NB4 (cell line): ENCODE measurements around the gene PRPH.

Experiments used
- DNase-seq: peaks from one replicate; pipeline ENCODE4 v3.0.0; 2010; ENCODE audit warnings: low read depth
- H3K4me3 ChIP-seq: one replicate; pipeline ENCODE4 v1.5.1; 2011; ENCODE audit warnings: mild to moderate bottlenecking, low read depth, low read length, moderate library complexity
- MAX ChIP-seq: IDR thresholded peaks from 2 replicates; pipeline ENCODE4 v1.6.1; 2011; ENCODE audit warnings: low read depth, low read length
- MYC ChIP-seq: IDR thresholded peaks from 2 replicates; pipeline ENCODE4 v1.6.1; 2011; ENCODE audit warnings: low read depth, low read length
- POLR2A ChIP-seq: IDR thresholded peaks from 2 replicates; pipeline ENCODE4 v1.6.1; 2011; ENCODE audit warnings: mild to moderate bottlenecking; ENCODE audit not compliant: insufficient read length; ENCODE audit errors: extremely low read depth
- TF ChIP-seq, protein P1 (sequence below): IDR thresholded peaks from one replicate; pipeline ENCODE4 v1.5.1; 2012; ENCODE audit warnings: low read depth, low read length

PRPH gene

GRCh38 chr12:49292729-49293055, 2.3 kb upstream of the PRPH start:
- TF ChIP-seq, protein P1, sequence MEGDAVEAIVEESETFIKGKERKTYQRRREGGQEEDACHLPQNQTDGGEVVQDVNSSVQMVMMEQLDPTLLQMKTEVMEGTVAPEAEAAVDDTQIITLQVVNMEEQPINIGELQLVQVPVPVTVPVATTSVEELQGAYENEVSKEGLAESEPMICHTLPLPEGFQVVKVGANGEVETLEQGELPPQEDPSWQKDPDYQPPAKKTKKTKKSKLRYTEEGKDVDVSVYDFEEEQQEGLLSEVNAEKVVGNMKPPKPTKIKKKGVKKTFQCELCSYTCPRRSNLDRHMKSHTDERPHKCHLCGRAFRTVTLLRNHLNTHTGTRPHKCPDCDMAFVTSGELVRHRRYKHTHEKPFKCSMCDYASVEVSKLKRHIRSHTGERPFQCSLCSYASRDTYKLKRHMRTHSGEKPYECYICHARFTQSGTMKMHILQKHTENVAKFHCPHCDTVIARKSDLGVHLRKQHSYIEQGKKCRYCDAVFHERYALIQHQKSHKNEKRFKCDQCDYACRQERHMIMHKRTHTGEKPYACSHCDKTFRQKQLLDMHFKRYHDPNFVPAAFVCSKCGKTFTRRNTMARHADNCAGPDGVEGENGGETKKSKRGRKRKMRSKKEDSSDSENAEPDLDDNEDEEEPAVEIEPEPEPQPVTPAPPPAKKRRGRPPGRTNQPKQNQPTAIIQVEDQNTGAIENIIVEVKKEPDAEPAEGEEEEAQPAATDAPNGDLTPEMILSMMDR = no peak
- TF ChIP-seq MAX (no peak), MYC (no peak), POLR2A (no peak)
- H3K4me3 ChIP-seq = no peak overlapping the region
- no peak for DNase-seq

DNA sequence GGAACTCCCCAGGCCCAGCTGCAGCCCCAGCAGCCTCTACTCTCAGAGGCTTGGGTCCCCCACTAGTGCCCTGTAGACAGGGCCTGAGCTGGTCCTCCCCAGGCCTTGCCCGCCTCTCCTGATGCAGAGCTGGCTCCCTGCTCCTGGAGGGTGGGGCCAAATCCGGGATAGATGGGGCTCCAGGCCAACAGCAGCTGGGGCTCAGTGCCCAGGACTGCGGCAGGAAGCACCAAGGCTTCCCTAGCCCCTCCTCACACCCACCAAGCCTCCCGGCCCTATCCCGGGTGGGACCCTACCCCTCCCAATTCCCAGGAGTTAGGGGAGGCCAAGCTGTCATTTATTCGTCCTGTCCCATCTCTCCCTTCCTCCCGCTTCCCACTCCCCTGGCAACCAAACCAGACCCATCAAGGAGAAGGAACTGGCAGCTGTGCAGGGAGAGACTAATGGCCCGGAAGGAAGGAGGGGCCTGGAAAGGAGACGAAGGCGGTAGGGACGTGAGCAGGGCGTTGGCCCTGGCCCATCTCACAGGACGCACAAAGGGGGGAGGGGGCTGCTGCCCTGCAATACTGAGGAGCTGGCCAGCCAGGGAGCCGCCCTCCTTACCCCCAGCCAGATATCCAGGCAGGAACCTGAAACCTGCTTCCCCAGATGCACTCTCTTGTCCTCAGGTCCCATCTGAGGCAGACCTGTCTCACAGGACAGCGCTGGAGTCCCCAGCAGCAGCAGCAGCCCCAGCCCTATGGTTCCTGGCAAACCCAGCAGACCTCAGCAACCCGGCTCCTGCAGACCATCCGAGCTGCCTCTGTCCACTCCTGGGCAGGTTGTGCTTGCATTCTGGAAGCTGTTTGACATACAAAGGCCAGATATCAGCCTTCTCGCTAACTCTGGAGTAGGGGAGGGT, 1.6 kb upstream of the PRPH start:
- H3K4me3 ChIP-seq = no peak overlapping the region
- no peak for DNase-seq
- TF ChIP-seq, protein P1 = no peak
- no peak for TF ChIP-seq POLR2A
- no peak for TF ChIP-seq MYC
- no peak for TF ChIP-seq MAX

DNA sequence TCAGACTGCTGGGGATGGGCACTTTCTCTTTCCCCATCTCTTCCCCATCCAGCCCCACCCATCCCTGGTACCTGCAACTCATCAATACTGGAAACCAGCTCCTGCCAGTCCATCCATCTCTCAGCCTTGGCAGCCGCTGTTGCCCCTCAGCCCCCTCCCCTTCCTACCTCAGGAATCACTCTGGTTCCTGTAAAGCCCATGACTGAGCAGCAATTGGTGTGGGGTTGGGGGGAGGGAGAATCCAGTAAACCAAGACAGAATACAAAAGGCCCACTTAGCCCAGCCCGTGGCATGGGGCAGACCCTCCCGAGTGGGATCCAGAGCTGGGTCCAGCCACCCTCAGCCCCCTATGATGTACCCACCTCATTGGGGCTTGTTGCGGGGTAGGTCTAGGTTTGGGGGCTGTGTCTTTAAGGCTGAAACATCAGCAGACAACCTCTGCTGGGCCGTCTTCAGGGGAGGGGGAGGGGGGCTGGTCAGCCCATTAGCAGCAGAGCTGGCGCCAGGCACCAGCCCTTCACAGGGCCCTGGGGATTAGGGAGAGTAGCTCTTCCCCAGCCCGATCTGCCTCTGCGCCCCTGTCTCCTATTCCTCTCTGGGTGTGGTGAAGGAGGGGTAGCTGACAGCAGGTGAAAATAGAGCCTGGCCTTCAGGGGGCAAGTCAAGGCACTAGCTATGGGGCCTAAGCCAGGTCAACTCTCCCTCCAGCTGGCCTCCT, 702 bp upstream of the PRPH start:
- DNase-seq = peak; percentile 69
- TF ChIP-seq, protein P1 = no peak
- TF ChIP-seq MAX = no peak
- TF ChIP-seq MYC = no peak
- TF ChIP-seq POLR2A = no peak
- no peak overlapping the region for H3K4me3 ChIP-seq

DNA sequence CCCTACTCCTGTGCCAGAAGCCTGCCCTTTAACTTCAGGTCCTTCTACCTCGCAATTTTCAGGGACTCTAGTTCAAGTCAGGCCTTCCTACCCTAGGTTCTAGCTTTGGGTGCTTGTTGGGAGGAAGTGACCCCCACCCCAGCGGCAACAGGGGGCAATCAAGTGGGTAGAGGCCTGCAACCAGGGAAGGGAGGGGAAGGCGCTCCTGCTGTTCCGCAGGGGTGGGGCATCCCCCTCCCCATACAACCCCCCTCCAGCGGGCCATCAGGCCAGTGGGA, 204 bp upstream of the PRPH start:
- TF ChIP-seq POLR2A = no peak
- TF ChIP-seq MAX = no peak
- no peak for DNase-seq
- no peak overlapping the region for H3K4me3 ChIP-seq

DNA sequence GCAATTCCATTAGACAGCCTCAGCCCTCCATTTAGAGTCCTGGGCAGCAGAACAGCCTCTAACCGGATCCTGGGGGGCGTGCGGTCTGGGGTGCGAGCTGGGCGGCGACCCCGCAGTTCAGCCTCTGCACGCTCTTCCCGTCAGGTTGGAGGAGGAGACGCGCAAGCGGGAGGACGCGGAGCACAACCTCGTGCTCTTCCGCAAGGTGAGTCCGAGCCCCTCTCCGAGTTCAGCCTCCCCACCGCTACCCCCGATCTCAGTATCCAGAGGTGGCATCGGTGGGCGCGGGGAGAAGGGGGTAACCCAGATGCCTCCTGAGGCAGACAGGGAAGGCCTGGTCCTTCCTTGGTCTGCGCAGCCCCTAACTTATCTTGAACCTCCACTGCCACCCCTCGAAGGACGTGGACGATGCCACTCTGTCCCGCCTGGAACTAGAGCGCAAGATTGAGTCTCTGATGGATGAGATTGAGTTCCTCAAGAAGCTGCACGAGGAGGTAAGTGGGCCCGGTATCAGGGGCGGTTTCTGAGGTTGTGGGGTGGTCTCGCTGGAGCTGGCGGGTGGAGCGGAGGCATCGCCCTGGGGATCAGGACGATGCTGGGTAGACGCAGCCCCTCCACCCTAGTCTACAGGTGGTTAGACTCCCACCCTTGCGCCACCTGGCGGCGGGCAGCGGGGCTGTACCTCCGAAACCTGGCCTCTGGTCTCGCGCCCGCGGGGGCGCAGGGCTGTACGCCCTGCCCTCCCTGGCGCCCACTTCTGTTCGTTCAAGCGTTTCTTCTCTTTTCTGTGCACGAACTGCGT, 1.3 kb downstream of the PRPH start:
- H3K4me3 ChIP-seq = no peak overlapping the region
- DNase-seq = peak; percentile 43

More for the DNA sequence above, 1.3 kb downstream of the PRPH start:
- no peak for TF ChIP-seq POLR2A
- TF ChIP-seq, protein P1 = peak; percentile 70
